HepG2 (cell line): ENCODE results near the gene GPN2. TPM values are rescaled to one million over a fixed set of nuclear protein-coding genes. Genes with fewer than 3 reads are reported as not detected.

ENCODE experiments used
- AHDC1 ChIP-seq: sonication (generic); formaldehyde crosslinking; IDR thresholded peaks from 2 replicates; pipeline ENCODE4 v1.5.1; 2020; ENCODE audit warnings: mild to moderate bottlenecking, missing genetic modification reagents, borderline replicate concordance
- EEA1 ChIP-seq: sonication (generic); formaldehyde crosslinking; IDR thresholded peaks from 2 replicates; pipeline ENCODE4 v1.5.1; 2020; ENCODE audit warnings: mild to moderate bottlenecking, missing genetic modification reagents, borderline replicate concordance
- HIVEP1 ChIP-seq: sonication (generic); formaldehyde crosslinking; IDR thresholded peaks from 2 replicates; pipeline ENCODE4 v1.4.0; 2020; ENCODE audit warnings: mild to moderate bottlenecking, missing genetic modification reagents
- JARID2 ChIP-seq: sonication (generic); formaldehyde crosslinking; IDR thresholded peaks from 2 replicates; pipeline ENCODE4 v1.8.1; 2023; ENCODE audit warnings: missing genetic modification reagents, inconsistent platforms; ENCODE audit not compliant: insufficient replicate concordance
- KDM5B ChIP-seq: sonication (generic); formaldehyde crosslinking; IDR thresholded peaks from 2 replicates; pipeline ENCODE4 v1.4.0; 2020; ENCODE audit warnings: missing genetic modification reagents, mild to moderate bottlenecking, borderline replicate concordance
- KLF15 ChIP-seq: sonication (generic); formaldehyde crosslinking; IDR thresholded peaks from 2 replicates; pipeline ENCODE4 v1.8.1; 2023; ENCODE audit warnings: borderline replicate concordance, mild to moderate bottlenecking, inconsistent platforms, missing genetic modification reagents, mixed read lengths
- NRL ChIP-seq: sonication (generic); formaldehyde crosslinking; IDR thresholded peaks from 2 replicates; pipeline ENCODE4 v1.5.0; 2020; ENCODE audit warnings: missing genetic modification reagents, mild to moderate bottlenecking, moderate library complexity, borderline replicate concordance
- PITX1 ChIP-seq: sonication (generic); formaldehyde crosslinking; IDR thresholded peaks from 2 replicates; pipeline ENCODE4 v1.5.1; 2020; ENCODE audit warnings: mild to moderate bottlenecking, missing genetic modification reagents
- SP1 ChIP-seq, 2 experiments: fragments of 450-650 bp in 1 of 2; sonication (generic) in 1 of 2; formaldehyde crosslinking in 1 of 2; IDR thresholded peaks; 2 replicates each; pipeline versions ENCODE4 v1.4.0 to v1.6.1; 2016 to 2020; ENCODE audit warnings: missing genetic modification reagents in 1 of 2
- THAP11 ChIP-seq: IDR thresholded peaks from 2 replicates; pipeline ENCODE4 v1.6.1; 2016; ENCODE audit warnings: missing biosample characterization, missing genetic modification reagents
- TRIM24 ChIP-seq: sonication (generic); formaldehyde crosslinking; IDR thresholded peaks from 2 replicates; pipeline ENCODE4 v1.8.0; 2022; ENCODE audit warnings: mild to moderate bottlenecking, missing genetic modification reagents
- TSC22D2 ChIP-seq: sonication (generic); formaldehyde crosslinking; IDR thresholded peaks from 2 replicates; pipeline ENCODE4 v1.5.1; 2020; ENCODE audit warnings: missing genetic modification reagents, mild to moderate bottlenecking, borderline replicate concordance
- ZNF280D ChIP-seq: sonication (generic); formaldehyde crosslinking; IDR thresholded peaks from 2 replicates; pipeline ENCODE4 v1.5.1; 2020; ENCODE audit warnings: mild to moderate bottlenecking, missing genetic modification reagents
- ZSCAN5A ChIP-seq: sonication (generic); formaldehyde crosslinking; IDR thresholded peaks from 2 replicates; pipeline ENCODE4 v1.8.0; 2022; ENCODE audit warnings: mild to moderate bottlenecking, missing genetic modification reagents, borderline replicate concordance
- polyA plus RNA-seq, 8 experiments: library from polyadenylated mRNA; depleted of rRNA in 3 of 8; stranded (reverse) in 7 of 8; unstranded in 1 of 8; fragments of >200 nt; fragmentation: Illumina TruSeq in 4 of 8; extraction: Trizol in 4 of 8; gene quantifications; 2 replicates each; pipeline versions ENCODE4 v1.2.1 to v1.2.3, GENCODE V29; 2011 to 2016; ENCODE audit warnings: low read depth in 4 of 8, missing spikeins in 1 of 8, mixed read lengths in 1 of 8; ENCODE audit not compliant: insufficient read depth in 1 of 8
- total RNA-seq, 5 experiments: library from RNA; depleted of rRNA; stranded (reverse); fragments of >200 nt; fragmentation: Illumina TruSeq; extraction: Trizol; gene quantifications; 2 replicates each; pipeline ENCODE4 v1.2.3, GENCODE V29; 2016; ENCODE audit warnings: low read depth in 1 of 5

The GPN2 gene
- total and polyA plus RNA-seq, 2 of the 13 experiments (the other 11 are each of a cell fraction or from before 2014, with no cell fraction given), result 19.3 to 38.9 TPM

- TF ChIP-seq PITX1, result no peak
- no peak for TF ChIP-seq KLF15 (CRISPR knock-in tag)
- TF ChIP-seq SP1 (IDR thresholded peaks at IDR 0.05), result peak; percentile 82; the same call in 1 of the 2 replicates
- TF ChIP-seq SP1 (CRISPR knock-in tag; IDR thresholded peaks at IDR 0.05), result peak; percentile 36; the same call in 1 of the 2 replicates
- peak; percentile 54 for TF ChIP-seq JARID2
- no peak; the same call in 1 of the 2 replicates for TF ChIP-seq HIVEP1 (CRISPR knock-in tag)
- TF ChIP-seq TSC22D2 (CRISPR knock-in tag), result peak; percentile 64; the same call in 1 of the 2 replicates
- peak; percentile 84; the same call in 1 of the 2 replicates for TF ChIP-seq ZSCAN5A (CRISPR knock-in tag)
- peak; percentile 89 for TF ChIP-seq THAP11 (CRISPR knock-in tag)
- peak; percentile 72; the same call in 1 of the 2 replicates for TF ChIP-seq NRL (CRISPR knock-in tag)
- TF ChIP-seq AHDC1 (CRISPR knock-in tag), result peak; percentile 37; the same call in 1 of the 2 replicates
- no peak for TF ChIP-seq ZNF280D (CRISPR knock-in tag)
- TF ChIP-seq TRIM24 (CRISPR knock-in tag), result no peak
- TF ChIP-seq KDM5B (CRISPR knock-in tag), result peak; percentile 79; the same call in 1 of the 2 replicates
- TF ChIP-seq EEA1 (CRISPR knock-in tag), result no peak
Observed at GRCh38 chr1:26900001-26900814, 10.1 kb upstream of the GPN2 start, which contains the start of gene GPATCH3 (continued).
